SK-N-SH (cell line): ENCODE results near the gene GANC. TPM values are rescaled to one million over a fixed set of nuclear protein-coding genes. Genes with fewer than 3 reads are reported as not detected.
A peak's percentile ranks its signal among the peaks of the same experiment; 100 is the strongest.

Source experiments
- CTCF ChIA-PET: fragments of 300-600, 350-600 bp; formaldehyde crosslinking; extraction: SDS; loops from one replicate; lab custom pipeline; 2021; lab: Yijun Ruan, JAX
- POLR2A ChIA-PET: fragments of 350-600 bp; sonication (Branson Sonifier 250); formaldehyde crosslinking; extraction: SDS; loops from one replicate; lab custom pipeline; 2020; ENCODE audit warnings: antibody characterized with exemption, inconsistent platforms; lab: Yijun Ruan, JAX
- DNase-seq: peaks from one replicate; pipeline ENCODE4 v3.0.0; 2012
- H2AFZ ChIP-seq: fragments of 200-600 bp; sonication (generic); 2 replicates; pipeline ENCODE4 v1.8.1; 2016; ENCODE audit warnings: antibody characterized with exemption, mild to moderate bottlenecking, low read depth
- H3F3A ChIP-seq: fragments of 200-600 bp; sonication (generic); replicated peaks from 2 replicates; pipeline ENCODE3; 2016; ENCODE audit warnings: antibody characterized with exemption, mild to moderate bottlenecking; ENCODE audit not compliant: insufficient read depth
- H3K27ac ChIP-seq, 2 experiments: fragments of 200-500 bp in 1 of 2; fragments of 200-600 bp in 1 of 2; sonication (Bioruptor generic) in 1 of 2; sonication (generic), shearing (Covaris generic) in 1 of 2; 2 replicates each; pipeline versions ENCODE4 v1.5.1 to v1.6.1; 2014 to 2016; ENCODE audit warnings: low read depth in 2 of 2, inconsistent platforms in 1 of 2, low read length in 1 of 2, mild to moderate bottlenecking in 1 of 2, mixed read lengths in 1 of 2
- H3K27me3 ChIP-seq: fragments of 200-600 bp; sonication (generic), shearing (Covaris generic); 2 replicates; pipeline ENCODE4 v1.6.1; 2016; ENCODE audit warnings: mixed run types; ENCODE audit not compliant: insufficient read depth
- H3K36me3 ChIP-seq, 2 experiments: fragments of 200-500 bp in 1 of 2; fragments of 200-600 bp in 1 of 2; sonication (Bioruptor generic) in 1 of 2; sonication (generic) in 1 of 2; replicated peaks in 1 of 2; 2 replicates each; pipeline versions ENCODE3 to v1.5.1; 2014 to 2016; ENCODE audit warnings: low read length in 1 of 2, mild to moderate bottlenecking in 1 of 2; ENCODE audit not compliant: insufficient read depth in 2 of 2, control insufficient read depth in 1 of 2
- H3K4me1 ChIP-seq, 2 experiments: fragments of 200-500 bp in 1 of 2; fragments of 200-600 bp in 1 of 2; sonication (Bioruptor generic) in 1 of 2; sonication (generic), shearing (Covaris generic) in 1 of 2; 2 replicates each; pipeline versions ENCODE4 v1.5.1 to v1.6.1; 2014 to 2016; ENCODE audit warnings: low read depth in 1 of 2, low read length in 1 of 2, mixed run types in 1 of 2; ENCODE audit not compliant: insufficient read depth in 2 of 2, control insufficient read depth in 1 of 2
- H3K4me2 ChIP-seq: fragments of 200-600 bp; sonication (generic), shearing (Covaris generic); 2 replicates; pipeline ENCODE4 v1.6.1; 2017; ENCODE audit warnings: mixed run types
- H3K4me3 ChIP-seq, 2 experiments: fragments of 200-500 bp in 1 of 2; fragments of 200-600 bp in 1 of 2; sonication (Bioruptor generic) in 1 of 2; sonication (generic), shearing (Covaris generic) in 1 of 2; 2 replicates each; pipeline versions ENCODE4 v1.5.1 to v1.8.1; 2014 to 2016; ENCODE audit warnings: low read depth in 2 of 2, inconsistent platforms in 1 of 2, low read length in 1 of 2, mild to moderate bottlenecking in 1 of 2, mixed read lengths in 1 of 2, moderate library complexity in 1 of 2
- H3K79me2 ChIP-seq: fragments of 200-600 bp; sonication (generic); 2 replicates; pipeline ENCODE4 v1.8.1; 2017; ENCODE audit warnings: mild to moderate bottlenecking; ENCODE audit not compliant: insufficient read depth
- H3K9ac ChIP-seq: fragments of 200-600 bp; sonication (generic); 2 replicates; pipeline ENCODE4 v1.6.1; 2017; ENCODE audit warnings: mixed run types
- H3K9me2 ChIP-seq: fragments of 200-600 bp; sonication (generic); 2 replicates; pipeline ENCODE4 v1.6.1; 2017; ENCODE audit warnings: mixed run types
- H3K9me3 ChIP-seq: fragments of 200-600 bp; sonication (generic); 2 replicates; pipeline ENCODE4 v1.6.1; 2017; ENCODE audit warnings: mixed run types, mild to moderate bottlenecking, moderate library complexity
- H4K20me1 ChIP-seq: fragments of 200-600 bp; sonication (generic); 2 replicates; pipeline ENCODE4 v1.6.1; 2017; ENCODE audit warnings: mild to moderate bottlenecking, mixed run types; ENCODE audit not compliant: insufficient read depth
- FOXJ3 ChIP-seq: sonication (generic); formaldehyde crosslinking; IDR thresholded peaks from 2 replicates; pipeline ENCODE4 v1.5.1; 2020; ENCODE audit warnings: mild to moderate bottlenecking, missing genetic modification reagents
- FOXM1 ChIP-seq: IDR thresholded peaks from 2 replicates; pipeline ENCODE4 v1.4.0; 2012; ENCODE audit warnings: low read depth, mild to moderate bottlenecking
- GATA2 ChIP-seq: sonication (generic); formaldehyde crosslinking; IDR thresholded peaks from 2 replicates; pipeline ENCODE4 v1.5.0; 2020; ENCODE audit warnings: mild to moderate bottlenecking, missing genetic modification reagents
- MEF2A ChIP-seq: IDR thresholded peaks from 2 replicates; pipeline ENCODE4 v1.4.0; 2012; ENCODE audit warnings: low read depth, borderline replicate concordance
- NRF1 ChIP-seq: IDR thresholded peaks from 2 replicates; pipeline ENCODE4 v1.6.1; 2012; ENCODE audit warnings: low read depth, mild to moderate bottlenecking, low read length
- POLR2AphosphoS5 ChIP-seq: IDR thresholded peaks from 2 replicates; pipeline ENCODE4 v1.6.1; 2012; ENCODE audit warnings: low read depth, low read length
- SIN3A ChIP-seq: IDR thresholded peaks from 2 replicates; pipeline ENCODE4 v1.6.1; 2012; ENCODE audit warnings: low read depth, mild to moderate bottlenecking, low read length, moderate library complexity, borderline replicate concordance
- TAF1 ChIP-seq: IDR thresholded peaks from 2 replicates; pipeline ENCODE4 v1.6.1; 2012; ENCODE audit warnings: low read depth, mild to moderate bottlenecking, low read length, moderate library complexity, borderline replicate concordance
- TCF12 ChIP-seq: IDR thresholded peaks from 2 replicates; pipeline ENCODE4 v1.4.0; 2012
- WGBS: methylation state at CpG from one replicate; pipeline ENCODE4 v1.1.6; 2017; ENCODE audit warnings: low lambda C conversion rate; 5-methylcytosine and 5-hydroxymethylcytosine counted together
- polyA plus RNA-seq, 3 experiments: library from polyadenylated mRNA; depleted of rRNA; stranded (reverse); fragments of >200 nt; gene quantifications; 2 replicates each; pipeline ENCODE4 v1.2.3, GENCODE V29; 2012
- TF ChIP-seq, protein P1 (sequence below): IDR thresholded peaks from 2 replicates; pipeline ENCODE4; 2012
- TF ChIP-seq, protein P2 (sequence below): IDR thresholded peaks from 2 replicates; pipeline ENCODE4 v1.4.0; 2012; ENCODE audit warnings: low read depth

GANC gene
- polyA plus RNA-seq, 1 of the 3 experiments (the other 2 are of a cell fraction): 6.8 TPM

DNA sequence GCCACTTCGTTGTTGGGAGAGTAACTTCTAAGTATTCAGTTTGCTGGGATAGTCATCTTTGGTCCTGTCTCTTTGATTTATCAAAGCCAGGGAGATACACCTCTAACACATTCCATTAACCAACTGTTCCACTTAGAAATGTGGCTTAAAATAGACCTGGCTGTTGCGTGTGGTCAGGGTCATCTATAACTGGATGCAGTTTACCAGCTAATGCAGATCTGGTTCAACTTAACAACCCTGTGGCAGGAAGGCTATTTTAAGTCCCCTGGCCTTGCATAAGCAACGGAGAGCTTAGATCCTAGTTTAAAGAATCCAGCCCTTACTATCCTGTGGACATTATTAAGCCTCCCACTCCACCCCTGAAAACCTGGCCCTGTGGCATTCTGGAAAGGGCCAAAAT is 58.2 kb downstream of the GANC start:
- ChIA-PET CTCF (no interaction called here), POLR2A (no interaction called here)
- TF ChIP-seq, protein P1, sequence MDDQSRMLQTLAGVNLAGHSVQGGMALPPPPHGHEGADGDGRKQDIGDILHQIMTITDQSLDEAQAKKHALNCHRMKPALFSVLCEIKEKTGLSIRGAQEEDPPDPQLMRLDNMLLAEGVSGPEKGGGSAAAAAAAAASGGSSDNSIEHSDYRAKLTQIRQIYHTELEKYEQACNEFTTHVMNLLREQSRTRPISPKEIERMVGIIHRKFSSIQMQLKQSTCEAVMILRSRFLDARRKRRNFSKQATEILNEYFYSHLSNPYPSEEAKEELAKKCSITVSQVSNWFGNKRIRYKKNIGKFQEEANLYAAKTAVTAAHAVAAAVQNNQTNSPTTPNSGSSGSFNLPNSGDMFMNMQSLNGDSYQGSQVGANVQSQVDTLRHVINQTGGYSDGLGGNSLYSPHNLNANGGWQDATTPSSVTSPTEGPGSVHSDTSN: peak; percentile 36
- no peak for TF ChIP-seq FOXJ3 (CRISPR knock-in tag)
- peak; percentile 74; the same call in 1 of the 2 replicates for TF ChIP-seq MEF2A
- TF ChIP-seq TCF12: peak; percentile 36; the same call in 1 of the 2 replicates
- Histone ChIP-seq H3K27ac (peak overlapping the region; percentile 17 to 58; a peak in 1 of 4 replicates), H3K27me3 (no peaks in the 10 kb centered on the region), H2AFZ (no peak overlapping the region), H3F3A (no peaks in the 10 kb centered on the region), H3K9ac (no peak overlapping the region), H3K79me2 (no peaks in the 10 kb centered on the region), H4K20me1 (no peaks in the 10 kb centered on the region), H3K4me3 (no peak overlapping the region), H3K9me3 (peaks cover 15% of the 10 kb centered on the region; the same call in 1 of the 2 replicates), H3K9me2 (no peaks in the 10 kb centered on the region), H3K4me2 (0 out of 2 replicates have a peak overlapping the region, but pooled peaks have one; percentile 10), H3K36me3 (peaks cover 0 to 21% of the 10 kb centered on the region in 2 experiments), H3K4me1 (no peaks in the 10 kb centered on the region)
- no peak for DNase-seq
- WGBS: 56% methylated on average over 3 of the region's 3 CpGs

DNA sequence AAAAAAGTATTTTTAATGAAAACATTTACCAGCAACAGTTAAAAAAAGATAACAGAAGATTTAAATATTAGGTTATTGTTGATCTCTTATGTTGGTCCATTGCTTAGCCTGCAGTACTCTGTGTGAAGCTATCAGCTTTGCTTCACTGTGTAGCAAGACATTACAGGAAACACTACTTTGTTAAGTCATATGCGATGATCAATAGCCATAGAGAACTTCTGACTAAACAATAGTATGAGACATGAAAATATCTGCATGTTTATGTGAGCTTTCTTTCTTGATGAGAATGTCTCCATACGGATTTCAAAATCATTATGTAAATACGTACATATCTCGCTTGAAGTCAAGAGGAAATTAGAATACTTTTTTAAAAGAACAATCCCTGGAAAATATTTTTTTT is 59.3 kb downstream of the GANC start:
- no peak for TF ChIP-seq NRF1
- no peak for TF ChIP-seq FOXM1
- no peak for TF ChIP-seq POLR2AphosphoS5
- TF ChIP-seq, protein P1: no peak
- no peak for TF ChIP-seq TAF1
- no peak for TF ChIP-seq MEF2A
- TF ChIP-seq SIN3A: no peak
- TF ChIP-seq, protein P2, sequence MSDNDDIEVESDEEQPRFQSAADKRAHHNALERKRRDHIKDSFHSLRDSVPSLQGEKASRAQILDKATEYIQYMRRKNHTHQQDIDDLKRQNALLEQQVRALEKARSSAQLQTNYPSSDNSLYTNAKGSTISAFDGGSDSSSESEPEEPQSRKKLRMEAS: no peak
- no peak for TF ChIP-seq TCF12
- no peak for TF ChIP-seq GATA2 (CRISPR knock-in tag)
- Histone ChIP-seq H2AFZ (no peak overlapping the region), H3K9me2 (no peaks in the 10 kb centered on the region), H3K4me1 (no peaks in the 10 kb centered on the region), H3K27me3 (no peaks in the 10 kb centered on the region), H3K4me2 (no peak overlapping the region), H4K20me1 (no peaks in the 10 kb centered on the region), H3K79me2 (no peaks in the 10 kb centered on the region), H3F3A (no peaks in the 10 kb centered on the region), H3K9ac (no peak overlapping the region), H3K36me3 (peaks cover 0 to 21% of the 10 kb centered on the region in 2 experiments), H3K27ac (no peak overlapping the region), H3K9me3 (peaks cover 15% of the 10 kb centered on the region; the same call in 1 of the 2 replicates), H3K4me3 (no peak overlapping the region)
- CTCF ChIA-PET: no interaction called here
- DNase-seq: no peak
- 84% methylated on average over 4 of the region's 4 CpGs for WGBS
- POLR2A ChIA-PET: no interaction called here
